B cell (primary cell): ENCODE data around the gene CHRNG.

Source experiments
- EZH2 ChIP-seq: IDR thresholded peaks from 2 replicates; pipeline ENCODE4 v1.6.1; 2012; ENCODE audit warnings: borderline replicate concordance, low read depth, mild to moderate bottlenecking, moderate library complexity, low read length; ENCODE audit not compliant: insufficient read depth, poor library complexity, severe bottlenecking
- TF ChIP-seq, protein P1 (sequence below): fragments of 200-600 bp; IDR thresholded peaks from one replicate; pipeline ENCODE4 v1.8.0; 2022; ENCODE audit warnings: antibody characterized with exemption, mild to moderate bottlenecking

GRCh38 chr2:232568161-232568560, 28.7 kb downstream of the CHRNG start:
- TF ChIP-seq, protein P1, sequence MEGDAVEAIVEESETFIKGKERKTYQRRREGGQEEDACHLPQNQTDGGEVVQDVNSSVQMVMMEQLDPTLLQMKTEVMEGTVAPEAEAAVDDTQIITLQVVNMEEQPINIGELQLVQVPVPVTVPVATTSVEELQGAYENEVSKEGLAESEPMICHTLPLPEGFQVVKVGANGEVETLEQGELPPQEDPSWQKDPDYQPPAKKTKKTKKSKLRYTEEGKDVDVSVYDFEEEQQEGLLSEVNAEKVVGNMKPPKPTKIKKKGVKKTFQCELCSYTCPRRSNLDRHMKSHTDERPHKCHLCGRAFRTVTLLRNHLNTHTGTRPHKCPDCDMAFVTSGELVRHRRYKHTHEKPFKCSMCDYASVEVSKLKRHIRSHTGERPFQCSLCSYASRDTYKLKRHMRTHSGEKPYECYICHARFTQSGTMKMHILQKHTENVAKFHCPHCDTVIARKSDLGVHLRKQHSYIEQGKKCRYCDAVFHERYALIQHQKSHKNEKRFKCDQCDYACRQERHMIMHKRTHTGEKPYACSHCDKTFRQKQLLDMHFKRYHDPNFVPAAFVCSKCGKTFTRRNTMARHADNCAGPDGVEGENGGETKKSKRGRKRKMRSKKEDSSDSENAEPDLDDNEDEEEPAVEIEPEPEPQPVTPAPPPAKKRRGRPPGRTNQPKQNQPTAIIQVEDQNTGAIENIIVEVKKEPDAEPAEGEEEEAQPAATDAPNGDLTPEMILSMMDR, result no peak
- TF ChIP-seq EZH2, result no peak
